Thyroid gland (tissue), 4 donors: ENCODE measurements around the gene SCN1A. TPM values are rescaled to one million over a fixed set of nuclear protein-coding genes. Genes with fewer than 3 reads are reported as not detected.

Source experiments
- DNase-seq, 2 donors: peaks; one replicate each; pipeline ENCODE4 v3.0.0-alpha.2; 2019
- H3K27ac ChIP-seq, 3 donors: fragments of 200-600 bp; sonication (generic); 1 replicate in 2 of 3; 2 replicates in 1 of 3; pipeline ENCODE4 v1.5.1; 2016 to 2019; ENCODE audit warnings: mild to moderate bottlenecking in 1 of 3, moderate library complexity in 1 of 3
- H3K27me3 ChIP-seq: fragments of 200-600 bp; sonication (generic); one replicate; pipeline ENCODE4 v1.5.1; 2019
- H3K36me3 ChIP-seq, 2 donors: fragments of 200-600 bp; sonication (generic); one replicate each; pipeline ENCODE4 v1.5.1; 2016 to 2019
- H3K4me1 ChIP-seq, 2 donors: fragments of 200-600 bp; sonication (generic); one replicate each; pipeline ENCODE4 v1.5.1; 2017 to 2019
- H3K4me3 ChIP-seq, 3 donors: fragments of 200-600 bp; sonication (generic); replicated peaks in 1 of 3; 1 replicate in 2 of 3; 2 replicates in 1 of 3; pipeline ENCODE4 v1.5.1; 2016; ENCODE audit warnings: mild to moderate bottlenecking in 1 of 3
- H3K9me3 ChIP-seq: fragments of 200-600 bp; sonication (generic); one replicate; pipeline ENCODE4 v1.5.1; 2017
- POLR2A ChIP-seq, 2 donors: fragments of 450-650 bp; IDR thresholded peaks; one replicate each; pipeline ENCODE4 v1.6.1; 2017; ENCODE audit warnings: antibody characterized with exemption in 2 of 2, mild to moderate bottlenecking in 2 of 2, moderate library complexity in 1 of 2
- WGBS, 2 donors: methylation state at CpG; one replicate each; pipeline ENCODE4 v1.1.5; 2017; 5-methylcytosine and 5-hydroxymethylcytosine counted together
- intact Hi-C: fragments of 100-400 bp; cut with DNase I; formaldehyde crosslinking; loops from one replicate; pipeline ENCODE4 v1.15.1; 2023
- total RNA-seq, 4 donors: library from RNA; depleted of rRNA; stranded (reverse); fragments of >200 nt; gene quantifications; one replicate each; pipeline ENCODE4 v1.2.3, GENCODE V29; 2016
- TF ChIP-seq, protein P1 (sequence below), 6 experiments: fragments of 200-600 bp in 3 of 6; fragments of 450-650 bp in 3 of 6; sonication (generic) in 3 of 6; IDR thresholded peaks; one replicate each; pipeline ENCODE4 v1.5.1; 2016 to 2019; ENCODE audit warnings: antibody characterized with exemption in 6 of 6, mild to moderate bottlenecking in 2 of 6, inconsistent platforms in 1 of 6, moderate library complexity in 1 of 6

The SCN1A gene
- total RNA-seq, 4 donors from 2014 or later: not detected

DNA sequence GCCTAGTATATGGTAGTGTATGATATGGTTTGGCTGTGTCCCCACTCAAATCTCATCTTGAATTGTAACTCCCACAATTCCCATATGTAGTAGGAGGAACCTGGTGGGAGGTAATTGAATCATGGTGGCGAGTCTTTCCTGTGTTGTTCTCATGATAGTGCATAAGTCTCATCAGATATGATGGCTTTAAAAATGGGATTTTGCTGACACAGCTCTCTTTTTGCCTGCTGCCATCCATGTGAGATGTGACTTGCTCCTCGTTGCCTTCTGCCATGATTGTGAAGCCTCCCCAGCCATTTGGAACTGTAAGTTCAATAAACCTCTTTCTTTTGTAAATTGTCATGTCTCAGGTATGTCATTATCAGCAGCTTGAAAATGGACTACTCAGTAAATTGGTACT, 9.5 kb upstream of the SCN1A start:
- 90 to 92% methylated on average over 2 of the region's 2 CpGs for WGBS, 2 donors
- no peak overlapping the region for H3K4me3 ChIP-seq
- H3K4me1 ChIP-seq: no peaks in the 10 kb centered on the region
- intact Hi-C loops: no loop called here
- no peak for TF ChIP-seq POLR2A (IDR thresholded peaks at IDR 0.05)
- TF ChIP-seq, protein P1, sequence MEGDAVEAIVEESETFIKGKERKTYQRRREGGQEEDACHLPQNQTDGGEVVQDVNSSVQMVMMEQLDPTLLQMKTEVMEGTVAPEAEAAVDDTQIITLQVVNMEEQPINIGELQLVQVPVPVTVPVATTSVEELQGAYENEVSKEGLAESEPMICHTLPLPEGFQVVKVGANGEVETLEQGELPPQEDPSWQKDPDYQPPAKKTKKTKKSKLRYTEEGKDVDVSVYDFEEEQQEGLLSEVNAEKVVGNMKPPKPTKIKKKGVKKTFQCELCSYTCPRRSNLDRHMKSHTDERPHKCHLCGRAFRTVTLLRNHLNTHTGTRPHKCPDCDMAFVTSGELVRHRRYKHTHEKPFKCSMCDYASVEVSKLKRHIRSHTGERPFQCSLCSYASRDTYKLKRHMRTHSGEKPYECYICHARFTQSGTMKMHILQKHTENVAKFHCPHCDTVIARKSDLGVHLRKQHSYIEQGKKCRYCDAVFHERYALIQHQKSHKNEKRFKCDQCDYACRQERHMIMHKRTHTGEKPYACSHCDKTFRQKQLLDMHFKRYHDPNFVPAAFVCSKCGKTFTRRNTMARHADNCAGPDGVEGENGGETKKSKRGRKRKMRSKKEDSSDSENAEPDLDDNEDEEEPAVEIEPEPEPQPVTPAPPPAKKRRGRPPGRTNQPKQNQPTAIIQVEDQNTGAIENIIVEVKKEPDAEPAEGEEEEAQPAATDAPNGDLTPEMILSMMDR (IDR thresholded peaks at IDR 0.05): no peak
- H3K27me3 ChIP-seq: no peaks in the 10 kb centered on the region
- no peak for DNase-seq
- no peaks in the 10 kb centered on the region for H3K36me3 ChIP-seq
- no peak overlapping the region for H3K27ac ChIP-seq
- no peaks in the 10 kb centered on the region for H3K9me3 ChIP-seq

DNA sequence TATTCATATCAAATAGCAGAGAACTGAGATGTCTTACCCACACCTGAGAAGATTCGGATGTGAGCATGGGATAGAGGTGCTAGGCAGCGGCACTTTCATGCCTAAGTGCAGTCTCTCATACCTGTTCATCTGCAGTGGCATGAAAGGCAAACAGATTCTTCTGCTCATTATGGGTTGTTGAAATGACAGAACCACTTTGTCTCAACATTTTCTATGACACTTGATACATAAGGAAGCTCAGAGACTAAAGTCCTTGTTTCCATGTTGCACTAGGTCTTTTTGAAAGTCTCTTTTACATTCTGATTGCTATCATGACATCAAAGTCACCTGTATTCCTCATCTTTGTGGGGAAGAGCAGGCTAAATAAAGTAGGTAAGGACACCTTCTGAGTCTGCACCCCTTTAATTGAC, 8.0 kb upstream of the SCN1A start:
- Histone ChIP-seq H3K4me3 (no peak overlapping the region), H3K4me1 (no peaks in the 10 kb centered on the region), H3K27ac (no peak overlapping the region), H3K27me3 (no peaks in the 10 kb centered on the region), H3K9me3 (no peaks in the 10 kb centered on the region), H3K36me3 (no peaks in the 10 kb centered on the region)
- no peak for DNase-seq
- intact Hi-C loops: no loop called here
- 92 to 93% methylated on average over 2 of the region's 2 CpGs for WGBS, 2 donors
- TF ChIP-seq, protein P1 (IDR thresholded peaks at IDR 0.05): no peak
- TF ChIP-seq POLR2A (IDR thresholded peaks at IDR 0.05): no peak

DNA sequence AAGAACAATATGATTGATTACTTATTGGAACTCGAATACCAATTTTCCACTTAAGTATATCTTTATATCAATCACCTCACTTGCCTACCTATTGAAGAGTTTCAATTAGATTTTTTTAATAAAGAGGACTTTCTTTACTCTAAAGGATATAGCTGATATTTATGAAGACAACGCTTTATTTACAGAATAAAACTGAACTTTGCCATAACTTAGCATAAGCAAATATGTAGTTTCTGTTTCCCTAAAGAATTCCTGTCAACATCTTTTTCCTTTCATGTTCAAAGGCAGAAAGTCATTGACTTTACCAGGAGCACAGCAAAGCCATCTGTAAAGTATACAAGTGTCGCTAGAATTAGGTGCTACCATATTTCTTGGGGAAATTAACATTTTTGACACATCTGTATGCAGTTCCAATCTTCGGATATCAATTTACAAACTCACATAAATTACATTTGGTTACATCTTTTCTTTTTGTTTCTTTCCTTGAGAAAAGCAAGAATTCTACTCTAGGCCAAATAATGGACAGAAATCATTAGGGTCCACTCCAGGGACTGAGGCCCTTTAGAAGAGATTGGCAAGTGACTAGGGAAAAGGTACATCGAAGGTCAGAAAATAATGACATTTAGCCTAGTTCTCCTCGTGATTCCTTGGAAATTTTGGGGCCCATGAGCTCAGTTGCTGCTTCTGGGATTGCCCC, 7.5 kb upstream of the SCN1A start:
- H3K36me3 ChIP-seq: no peaks in the 10 kb centered on the region
- TF ChIP-seq, protein P1 (IDR thresholded peaks at IDR 0.05): no peak
- TF ChIP-seq POLR2A (IDR thresholded peaks at IDR 0.05): no peak
- intact Hi-C loops: no loop called here

DNA sequence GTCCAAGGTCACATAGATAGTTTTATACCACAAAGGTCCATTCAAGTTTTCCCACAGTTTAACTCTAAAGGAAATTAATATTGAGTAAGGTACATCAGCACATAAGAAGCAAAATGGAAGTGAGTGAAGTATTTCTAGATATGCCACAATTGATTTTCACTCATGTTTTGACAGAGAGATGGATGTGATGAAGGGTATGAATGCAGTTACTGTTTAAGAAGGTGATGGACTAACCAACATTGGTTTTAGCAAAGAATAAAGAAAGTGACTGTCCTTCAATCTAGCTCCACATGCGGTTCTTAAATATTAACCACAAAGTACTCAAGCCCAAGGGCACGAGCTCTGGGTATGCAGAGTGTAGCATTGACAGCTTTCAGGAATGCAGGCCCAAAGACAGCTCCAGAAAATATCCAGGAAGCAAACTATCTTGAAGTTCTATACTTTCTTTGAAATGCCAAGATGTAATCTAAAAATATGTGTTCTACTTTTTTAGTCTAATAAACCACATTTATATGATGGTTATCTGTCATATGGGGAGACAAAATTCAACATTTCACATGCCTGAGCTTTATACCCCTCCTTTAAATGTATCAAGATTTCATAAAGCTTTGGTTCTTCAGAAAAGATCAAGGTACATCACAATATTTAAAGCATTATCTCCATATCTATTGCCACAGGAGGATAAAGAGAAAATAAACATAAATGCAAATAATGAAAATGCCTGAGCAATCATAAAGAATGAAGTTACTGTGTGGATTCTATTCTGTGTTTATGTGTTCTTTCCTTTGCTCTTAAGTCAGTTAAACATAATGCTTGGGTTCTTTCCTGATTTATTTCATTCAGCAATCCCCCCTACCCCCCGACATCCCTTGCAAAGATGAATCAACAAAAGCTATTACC, 6.7 kb upstream of the SCN1A start:
- H3K27ac ChIP-seq: no peak overlapping the region
- WGBS, 2 donors: 74 to 79% methylated on average over 3 of the region's 3 CpGs
- no peaks in the 10 kb centered on the region for H3K27me3 ChIP-seq
- TF ChIP-seq, protein P1 (IDR thresholded peaks at IDR 0.05): no peak
- TF ChIP-seq POLR2A (IDR thresholded peaks at IDR 0.05): no peak
- no peak overlapping the region for H3K4me3 ChIP-seq
- H3K9me3 ChIP-seq: no peaks in the 10 kb centered on the region
- H3K4me1 ChIP-seq: no peaks in the 10 kb centered on the region
- intact Hi-C loops: no loop called here
- no peak for DNase-seq
- H3K36me3 ChIP-seq: no peaks in the 10 kb centered on the region

More for the DNA sequence above, 7.5 kb upstream of the SCN1A start:
- Histone ChIP-seq H3K4me3 (no peak overlapping the region), H3K27me3 (no peaks in the 10 kb centered on the region), H3K27ac (no peak overlapping the region), H3K4me1 (no peaks in the 10 kb centered on the region), H3K9me3 (no peaks in the 10 kb centered on the region)
- WGBS, 2 donors: 85 to 86% methylated on average over 6 of the region's 6 CpGs
- no peak for DNase-seq

DNA sequence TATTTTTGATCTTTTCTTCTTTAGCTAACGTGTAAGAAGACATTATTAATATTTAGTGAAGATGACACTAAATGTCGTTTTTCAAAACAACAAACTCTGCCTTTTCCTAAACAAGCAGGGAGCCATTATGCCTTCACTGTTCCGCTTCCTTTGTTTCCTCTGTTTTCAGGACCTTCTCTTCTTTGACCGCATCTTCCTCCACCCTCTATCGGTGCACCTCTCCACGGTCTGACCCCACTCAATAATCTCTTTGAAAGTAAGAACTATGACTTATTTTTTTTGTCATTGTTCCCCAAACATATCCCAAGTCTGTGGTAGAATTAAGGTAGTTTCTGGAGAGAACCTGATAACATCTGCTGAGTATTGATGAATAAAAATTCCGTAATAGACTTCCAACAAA, 5.8 kb upstream of the SCN1A start:
- Histone ChIP-seq H3K9me3 (no peaks in the 10 kb centered on the region), H3K27ac (no peak overlapping the region), H3K27me3 (no peaks in the 10 kb centered on the region), H3K36me3 (no peaks in the 10 kb centered on the region), H3K4me1 (no peaks in the 10 kb centered on the region), H3K4me3 (no peak overlapping the region)
- intact Hi-C loops: no loop called here
- DNase-seq: no peak
- TF ChIP-seq, protein P1 (IDR thresholded peaks at IDR 0.05): no peak
- WGBS, 2 donors: 80 to 83% methylated on average over 7 of the region's 7 CpGs
